HL-60 (cell line): ENCODE data around the gene PAOX.

ENCODE experiments used
- DNase-seq, 2 experiments: peaks; one replicate each; pipeline ENCODE4 v3.0.0-alpha.2; 2010 to 2020; ENCODE audit warnings: low read depth in 1 of 2, low spot score in 1 of 2
- H3K27ac ChIP-seq: fragments of 250-450 bp; sonication (Bioruptor Pico); replicated peaks from 2 replicates; pipeline ENCODE4 v1.5.1; 2020; ENCODE audit warnings: mild to moderate bottlenecking, moderate library complexity
- H3K27me3 ChIP-seq: fragments of 250-450 bp; sonication (Bioruptor Pico); 2 replicates; pipeline ENCODE4 v1.5.1; 2021; ENCODE audit warnings: mild to moderate bottlenecking, moderate library complexity; ENCODE audit not compliant: insufficient read depth, poor library complexity, severe bottlenecking
- H3K4me3 ChIP-seq: replicated peaks from 2 replicates; pipeline ENCODE4 v1.5.1; 2011; ENCODE audit warnings: mild to moderate bottlenecking, control low read depth, low read length; ENCODE audit not compliant: insufficient read depth
- GABPA ChIP-seq: IDR thresholded peaks from 2 replicates; pipeline ENCODE4 v1.6.1; 2012; ENCODE audit warnings: low read depth
- POLR2AphosphoS5 ChIP-seq: IDR thresholded peaks from 2 replicates; pipeline ENCODE4 v1.6.1; 2012; ENCODE audit warnings: low read depth
- SPI1 ChIP-seq: IDR thresholded peaks from 2 replicates; pipeline ENCODE4 v1.6.1; 2012; ENCODE audit warnings: low read depth, mild to moderate bottlenecking, borderline replicate concordance
- TF ChIP-seq, protein P1 (sequence below): IDR thresholded peaks from 2 replicates; pipeline ENCODE4 v1.6.1; 2012; ENCODE audit warnings: low read depth; ENCODE audit not compliant: insufficient replicate concordance
- TF ChIP-seq, protein P2 (sequence below): IDR thresholded peaks from one replicate; pipeline ENCODE4 v1.5.1; 2011; ENCODE audit warnings: low read length, control low read depth, inconsistent platforms; ENCODE audit not compliant: insufficient read depth

The PAOX gene

GRCh38 chr10:133397938-133398337, 18.9 kb downstream of the PAOX start:
- Histone ChIP-seq H3K27ac (no peak overlapping the region), H3K4me3 (no peak overlapping the region), H3K27me3 (no peaks in the 10 kb centered on the region)
- no peak for DNase-seq
- TF ChIP-seq, protein P1, sequence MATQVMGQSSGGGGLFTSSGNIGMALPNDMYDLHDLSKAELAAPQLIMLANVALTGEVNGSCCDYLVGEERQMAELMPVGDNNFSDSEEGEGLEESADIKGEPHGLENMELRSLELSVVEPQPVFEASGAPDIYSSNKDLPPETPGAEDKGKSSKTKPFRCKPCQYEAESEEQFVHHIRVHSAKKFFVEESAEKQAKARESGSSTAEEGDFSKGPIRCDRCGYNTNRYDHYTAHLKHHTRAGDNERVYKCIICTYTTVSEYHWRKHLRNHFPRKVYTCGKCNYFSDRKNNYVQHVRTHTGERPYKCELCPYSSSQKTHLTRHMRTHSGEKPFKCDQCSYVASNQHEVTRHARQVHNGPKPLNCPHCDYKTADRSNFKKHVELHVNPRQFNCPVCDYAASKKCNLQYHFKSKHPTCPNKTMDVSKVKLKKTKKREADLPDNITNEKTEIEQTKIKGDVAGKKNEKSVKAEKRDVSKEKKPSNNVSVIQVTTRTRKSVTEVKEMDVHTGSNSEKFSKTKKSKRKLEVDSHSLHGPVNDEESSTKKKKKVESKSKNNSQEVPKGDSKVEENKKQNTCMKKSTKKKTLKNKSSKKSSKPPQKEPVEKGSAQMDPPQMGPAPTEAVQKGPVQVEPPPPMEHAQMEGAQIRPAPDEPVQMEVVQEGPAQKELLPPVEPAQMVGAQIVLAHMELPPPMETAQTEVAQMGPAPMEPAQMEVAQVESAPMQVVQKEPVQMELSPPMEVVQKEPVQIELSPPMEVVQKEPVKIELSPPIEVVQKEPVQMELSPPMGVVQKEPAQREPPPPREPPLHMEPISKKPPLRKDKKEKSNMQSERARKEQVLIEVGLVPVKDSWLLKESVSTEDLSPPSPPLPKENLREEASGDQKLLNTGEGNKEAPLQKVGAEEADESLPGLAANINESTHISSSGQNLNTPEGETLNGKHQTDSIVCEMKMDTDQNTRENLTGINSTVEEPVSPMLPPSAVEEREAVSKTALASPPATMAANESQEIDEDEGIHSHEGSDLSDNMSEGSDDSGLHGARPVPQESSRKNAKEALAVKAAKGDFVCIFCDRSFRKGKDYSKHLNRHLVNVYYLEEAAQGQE, result no peak
- no peak for TF ChIP-seq GABPA
- no peak for TF ChIP-seq SPI1
- no peak for TF ChIP-seq POLR2AphosphoS5
- TF ChIP-seq, protein P2, sequence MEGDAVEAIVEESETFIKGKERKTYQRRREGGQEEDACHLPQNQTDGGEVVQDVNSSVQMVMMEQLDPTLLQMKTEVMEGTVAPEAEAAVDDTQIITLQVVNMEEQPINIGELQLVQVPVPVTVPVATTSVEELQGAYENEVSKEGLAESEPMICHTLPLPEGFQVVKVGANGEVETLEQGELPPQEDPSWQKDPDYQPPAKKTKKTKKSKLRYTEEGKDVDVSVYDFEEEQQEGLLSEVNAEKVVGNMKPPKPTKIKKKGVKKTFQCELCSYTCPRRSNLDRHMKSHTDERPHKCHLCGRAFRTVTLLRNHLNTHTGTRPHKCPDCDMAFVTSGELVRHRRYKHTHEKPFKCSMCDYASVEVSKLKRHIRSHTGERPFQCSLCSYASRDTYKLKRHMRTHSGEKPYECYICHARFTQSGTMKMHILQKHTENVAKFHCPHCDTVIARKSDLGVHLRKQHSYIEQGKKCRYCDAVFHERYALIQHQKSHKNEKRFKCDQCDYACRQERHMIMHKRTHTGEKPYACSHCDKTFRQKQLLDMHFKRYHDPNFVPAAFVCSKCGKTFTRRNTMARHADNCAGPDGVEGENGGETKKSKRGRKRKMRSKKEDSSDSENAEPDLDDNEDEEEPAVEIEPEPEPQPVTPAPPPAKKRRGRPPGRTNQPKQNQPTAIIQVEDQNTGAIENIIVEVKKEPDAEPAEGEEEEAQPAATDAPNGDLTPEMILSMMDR, result no peak

DNA sequence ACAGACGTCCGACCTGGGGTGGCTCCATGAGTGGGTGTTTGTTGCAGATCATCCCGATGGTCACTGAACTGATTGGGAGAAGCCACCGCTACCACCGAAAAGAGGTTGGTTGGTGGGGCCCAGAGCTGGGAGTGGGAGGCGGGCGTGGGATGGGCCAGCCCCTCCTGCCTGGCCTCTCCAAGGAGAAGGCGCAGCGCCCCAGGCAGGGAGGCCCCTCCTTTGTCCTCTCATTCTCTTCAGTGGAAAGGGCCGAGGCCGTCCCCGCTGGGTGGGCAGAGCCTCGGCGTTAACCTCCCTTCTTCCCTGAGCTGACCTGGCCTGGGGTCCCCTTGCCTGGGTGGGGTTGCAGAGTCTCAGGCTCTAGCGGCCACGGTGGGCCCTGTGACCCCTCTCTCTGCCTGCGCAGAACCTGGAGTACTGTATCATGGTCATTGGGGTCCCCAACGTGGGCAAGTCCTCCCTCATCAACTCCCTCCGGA, 20.1 kb downstream of the PAOX start:
- no peak for TF ChIP-seq GABPA
- TF ChIP-seq, protein P2, result no peak
- no peak for TF ChIP-seq POLR2AphosphoS5
- no peak for TF ChIP-seq SPI1
- TF ChIP-seq, protein P1, result no peak
- Histone ChIP-seq H3K27ac (no peak overlapping the region), H3K27me3 (no peaks in the 10 kb centered on the region), H3K4me3 (no peak overlapping the region)
- DNase-seq, result no peak

- no peak overlapping the region for H3K4me3 ChIP-seq
- H3K27ac ChIP-seq, result no peak overlapping the region
- TF ChIP-seq GABPA (no peak), SPI1 (no peak), POLR2AphosphoS5 (no peak)
- TF ChIP-seq, protein P2, result no peak
- TF ChIP-seq, protein P1, result no peak
- H3K27me3 ChIP-seq, result no peaks in the 10 kb centered on the region
- no peak for DNase-seq
Measured at GRCh38 chr10:133400624-133401424, 21.8 kb downstream of the PAOX start.
